OCI-LY7 (cell line): Measurements from ENCODE around the gene NFATC3.
"Not testable (repeated sequence)": the region's sequence is repeated elsewhere in the genome, so short reads cannot be mapped to it uniquely, and the experiment has no call there.

Experiments used
- CTCF ChIP-seq: fragments of 200-600 bp; sonication (generic); conservative IDR thresholded peaks from 2 replicates; pipeline ENCODE4 v1.5.1; 2014; ENCODE audit warnings: mild to moderate bottlenecking, antibody characterized with exemption, low read length, moderate library complexity, mixed read lengths
- EZH2phosphoT487 ChIP-seq: fragments of 200-600 bp; sonication (generic); IDR thresholded peaks from 2 replicates; pipeline ENCODE4 v1.6.1; 2018; ENCODE audit warnings: low read depth, borderline replicate concordance, mild to moderate bottlenecking, mixed run types, antibody characterized with exemption, low read length, moderate library complexity, mixed read lengths

- not testable (repeated sequence) for TF ChIP-seq CTCF, EZH2phosphoT487
Measured at GRCh38 chr16:68110611-68111010, 25.4 kb downstream of the NFATC3 start.
